OCI-LY7 (cell line): Measurements from ENCODE around the gene GRIPAP1.

Source experiments
- CTCF ChIP-seq: fragments of 200-600 bp; sonication (generic); conservative IDR thresholded peaks from 2 replicates; pipeline ENCODE4 v1.5.1; 2014; ENCODE audit warnings: mild to moderate bottlenecking, antibody characterized with exemption, low read length, moderate library complexity, mixed read lengths
- EZH2phosphoT487 ChIP-seq: fragments of 200-600 bp; sonication (generic); IDR thresholded peaks from 2 replicates; pipeline ENCODE4 v1.6.1; 2018; ENCODE audit warnings: low read depth, borderline replicate concordance, mild to moderate bottlenecking, mixed run types, antibody characterized with exemption, low read length, moderate library complexity, mixed read lengths

GRCh38 chrX:48938721-48939425, 63.2 kb downstream of the GRIPAP1 start:
- no peak for TF ChIP-seq CTCF
- no peak for TF ChIP-seq EZH2phosphoT487
